Caki2 (cell line): Measurements from ENCODE around the gene NTMT1. TPM values are rescaled to one million over a fixed set of nuclear protein-coding genes. Genes with fewer than 3 reads are reported as not detected.
"Not testable (repeated sequence)": the region's sequence is repeated elsewhere in the genome, so short reads cannot be mapped to it uniquely, and the experiment has no call there.

Source experiments
- DNase-seq: peaks from one replicate; pipeline ENCODE4 v3.0.0-alpha.2; 2015; ENCODE audit warnings: low read depth
- in situ Hi-C: cut with HindIII; loops from 2 replicates; pipeline ENCODE4 v1.10.0; 2016; ENCODE audit warnings: low sequenced_read_pairs, low pct_unique_long_range_greater_than_20kb, mixed read lengths
- total RNA-seq: library from RNA; depleted of rRNA; stranded (reverse); fragments of >200 nt; shearing (Covaris generic); gene quantifications from 2 replicates; pipeline ENCODE4 v1.2.3, GENCODE V29; 2014; ENCODE audit warnings: low replicate concordance; rRNA removed

The NTMT1 gene, protein sequence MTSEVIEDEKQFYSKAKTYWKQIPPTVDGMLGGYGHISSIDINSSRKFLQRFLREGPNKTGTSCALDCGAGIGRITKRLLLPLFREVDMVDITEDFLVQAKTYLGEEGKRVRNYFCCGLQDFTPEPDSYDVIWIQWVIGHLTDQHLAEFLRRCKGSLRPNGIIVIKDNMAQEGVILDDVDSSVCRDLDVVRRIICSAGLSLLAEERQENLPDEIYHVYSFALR
- total RNA-seq, result 67.2 and 70.5 TPM in 2 replicates

DNA sequence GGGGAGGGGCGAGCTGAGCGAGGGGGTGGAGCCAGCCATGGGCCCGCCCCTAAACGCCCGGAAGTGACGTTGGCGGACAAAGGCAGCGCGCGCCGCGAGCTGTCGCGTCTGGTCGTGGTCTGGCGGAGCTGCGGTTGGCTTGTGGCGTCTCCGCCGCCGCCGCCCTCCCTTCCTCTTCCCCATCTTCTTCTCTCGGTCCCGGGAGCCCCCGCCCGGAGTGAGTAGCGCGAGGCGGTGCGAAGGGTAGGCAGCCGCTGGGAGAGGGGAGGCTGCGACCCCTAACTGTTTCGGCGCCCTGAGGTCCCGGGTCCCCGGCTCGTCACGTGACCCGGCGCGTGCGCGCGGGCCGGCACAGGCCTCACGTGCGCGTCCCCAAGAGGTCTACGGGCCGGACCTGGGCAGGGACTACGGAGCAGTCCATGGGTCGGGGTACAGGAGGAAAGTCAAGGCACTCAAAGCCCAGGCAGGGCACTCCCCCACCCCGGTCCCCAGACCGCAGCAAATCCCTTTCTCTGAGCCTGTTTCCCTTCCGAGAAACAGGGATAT, at the start of gene NTMT1:
Gene NTMT1, plus strand, starts transcription at position 85 of the 546 bp plus-strand sequence. CDS start 6,541 bp downstream, outside the sequence.
- peak; percentile 85 for DNase-seq
- in situ Hi-C loops, result no loop called here

DNA sequence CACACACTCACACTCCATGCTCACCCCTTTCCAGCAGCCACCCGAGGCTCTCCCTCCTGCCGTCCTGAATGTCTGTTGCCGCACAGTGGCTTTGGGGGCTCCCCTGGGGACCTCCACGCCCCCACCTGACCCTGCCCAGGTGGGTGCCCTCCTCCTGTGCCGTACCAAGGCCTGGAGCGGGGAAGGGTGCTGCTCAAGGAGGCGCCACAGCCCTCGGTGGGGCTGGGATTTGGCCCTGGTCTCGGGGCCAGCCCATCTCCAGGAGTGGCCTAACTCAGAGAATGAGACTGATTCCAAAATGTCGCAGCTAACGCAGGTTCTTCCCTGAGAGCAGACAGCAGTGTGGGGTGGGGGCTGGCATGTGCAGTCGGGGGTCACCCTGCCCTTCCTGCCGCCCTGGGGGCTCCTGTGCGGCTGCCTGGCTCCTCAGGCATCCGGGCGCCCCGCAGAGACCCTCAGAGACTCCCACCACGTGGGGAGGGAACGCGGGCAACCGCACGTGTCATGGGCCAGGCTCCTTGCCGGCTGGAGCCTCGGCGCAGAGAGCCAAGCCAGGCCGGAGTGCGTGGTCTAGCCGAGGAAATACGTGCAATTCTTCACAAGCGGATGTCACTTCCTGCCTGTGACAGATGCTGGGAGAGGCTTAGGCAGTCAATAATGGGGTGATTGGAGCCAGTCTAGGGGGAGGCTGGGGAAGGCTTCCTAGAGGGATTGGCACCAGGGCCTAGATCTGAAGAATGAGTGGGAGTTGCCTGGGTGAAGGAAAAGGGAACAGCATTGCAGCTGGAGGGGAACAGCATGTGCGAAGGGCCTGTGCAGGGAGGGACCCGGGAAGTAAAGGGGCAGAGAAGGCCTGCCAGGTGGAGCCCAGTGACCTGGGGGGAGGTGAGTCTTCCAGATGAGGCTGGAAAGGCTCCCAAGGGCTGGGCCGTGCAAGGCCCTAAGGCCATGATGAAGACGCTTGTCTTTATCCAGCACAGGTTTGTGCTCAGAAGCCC, 49.1 kb upstream of the NTMT1 start:
- in situ Hi-C loops, result no loop called here
- DNase-seq, result no peak

DNA sequence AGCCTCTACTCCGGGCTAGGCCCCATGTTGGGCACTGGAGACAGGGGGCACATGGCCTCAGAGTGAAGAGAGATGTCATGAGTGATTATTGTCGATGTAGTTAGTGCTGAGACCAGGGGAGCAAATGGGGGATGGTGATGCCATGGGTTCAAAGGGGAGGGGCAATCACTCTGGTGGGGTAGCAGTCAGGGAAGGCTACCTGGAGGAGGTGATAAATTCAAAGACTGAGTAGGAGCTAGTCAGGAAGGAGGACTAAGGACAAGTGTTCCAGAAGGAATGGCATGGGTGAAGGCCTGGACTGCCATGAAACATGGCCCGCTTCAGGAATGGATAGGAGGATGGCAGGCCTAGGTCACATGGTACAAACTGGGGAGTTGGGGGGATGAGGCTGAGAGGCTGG, 46.7 kb upstream of the NTMT1 start:
- DNase-seq, result no peak

DNA sequence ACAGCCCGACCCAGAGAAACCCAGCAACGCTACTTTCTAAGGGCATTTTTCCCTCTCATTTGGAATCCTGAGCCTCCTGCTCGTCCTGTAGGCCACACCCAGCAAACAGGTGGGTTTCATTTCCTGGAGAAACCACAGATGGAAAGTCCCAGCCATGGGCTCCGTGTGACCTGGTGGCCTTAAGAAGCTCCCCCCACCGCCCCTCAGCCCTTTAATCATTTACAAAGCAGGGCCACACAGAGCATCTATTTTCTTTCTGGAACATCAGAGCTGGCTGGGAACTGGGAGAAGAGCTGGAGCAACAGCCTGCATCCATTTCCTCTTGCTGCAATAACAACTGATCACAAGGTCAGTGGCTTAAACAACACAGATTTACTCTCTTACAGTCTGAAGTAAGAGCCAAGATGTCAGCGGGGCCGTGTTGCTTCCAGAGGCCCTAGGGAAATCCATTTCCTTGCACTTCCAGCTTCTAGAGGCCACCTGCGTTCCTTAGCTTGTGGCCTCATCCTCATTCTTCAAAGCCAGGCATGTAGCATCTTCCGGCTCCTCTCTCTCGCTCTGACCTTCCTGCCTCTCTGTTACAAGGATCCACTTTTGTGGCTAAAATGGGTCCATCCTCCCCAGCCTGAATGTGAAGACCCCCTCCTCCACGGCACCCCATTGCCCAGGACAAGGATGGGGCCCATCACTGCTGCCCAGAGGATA, 45.6 kb upstream of the NTMT1 start:
- in situ Hi-C loops, result no loop called here
- peak; percentile 91 for DNase-seq

More for the DNA sequence above, 46.7 kb upstream of the NTMT1 start:
- in situ Hi-C loops, result no loop called here

DNA sequence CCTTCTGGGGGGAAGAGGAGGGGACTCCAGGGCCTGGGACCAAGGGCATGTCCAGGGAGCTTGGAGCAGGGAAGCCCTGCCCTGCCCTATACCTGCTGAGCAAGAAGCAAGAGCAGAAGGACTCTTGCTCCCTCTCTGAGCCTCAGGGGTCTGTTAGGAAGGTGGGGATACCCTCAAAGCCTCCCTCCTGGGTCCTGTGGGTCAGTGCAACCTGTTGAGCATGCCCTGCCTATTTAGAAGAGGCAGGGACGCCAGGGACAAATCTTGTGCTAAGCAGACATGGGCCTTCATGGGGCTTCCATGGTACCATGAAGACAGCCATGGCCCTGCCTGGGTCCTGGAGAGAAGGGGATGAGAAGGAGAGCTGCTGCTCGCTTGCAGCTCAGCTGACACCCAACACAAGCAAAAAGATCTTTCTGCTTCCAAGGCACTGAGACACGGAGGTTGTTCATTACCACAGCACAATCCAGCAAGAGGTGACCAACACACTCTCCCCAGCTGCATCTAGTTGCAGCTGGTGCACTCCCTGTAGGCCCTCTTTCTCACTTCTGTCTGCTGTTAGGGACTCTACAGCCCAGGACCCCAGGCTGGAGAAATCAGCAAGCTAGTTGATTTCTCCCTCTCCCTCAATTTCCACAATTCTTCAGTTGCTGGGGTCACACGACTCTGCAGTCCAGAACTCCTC, 44.3 kb upstream of the NTMT1 start:
- no peak for DNase-seq
- in situ Hi-C loops, result no loop called here

DNA sequence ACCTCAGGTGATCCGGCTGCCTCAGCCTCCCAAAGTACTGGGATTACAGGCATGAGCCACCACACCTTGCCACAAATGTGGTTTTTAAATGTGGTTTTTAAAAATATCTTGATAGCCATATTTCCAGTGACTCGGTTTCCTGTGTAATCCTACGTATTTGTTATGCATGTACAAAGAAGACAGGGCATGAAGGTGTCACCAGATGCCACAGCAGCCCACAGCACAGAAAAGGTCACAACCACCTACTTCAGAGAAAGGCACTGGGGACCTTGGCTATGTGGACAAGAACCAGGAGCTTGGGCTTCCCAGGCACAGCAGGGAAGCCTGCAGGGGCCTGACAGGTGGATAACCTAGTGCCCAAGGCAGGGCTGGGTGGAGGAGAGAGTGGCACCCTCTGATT, 43.1 kb upstream of the NTMT1 start:
- in situ Hi-C loops, result no loop called here

DNA sequence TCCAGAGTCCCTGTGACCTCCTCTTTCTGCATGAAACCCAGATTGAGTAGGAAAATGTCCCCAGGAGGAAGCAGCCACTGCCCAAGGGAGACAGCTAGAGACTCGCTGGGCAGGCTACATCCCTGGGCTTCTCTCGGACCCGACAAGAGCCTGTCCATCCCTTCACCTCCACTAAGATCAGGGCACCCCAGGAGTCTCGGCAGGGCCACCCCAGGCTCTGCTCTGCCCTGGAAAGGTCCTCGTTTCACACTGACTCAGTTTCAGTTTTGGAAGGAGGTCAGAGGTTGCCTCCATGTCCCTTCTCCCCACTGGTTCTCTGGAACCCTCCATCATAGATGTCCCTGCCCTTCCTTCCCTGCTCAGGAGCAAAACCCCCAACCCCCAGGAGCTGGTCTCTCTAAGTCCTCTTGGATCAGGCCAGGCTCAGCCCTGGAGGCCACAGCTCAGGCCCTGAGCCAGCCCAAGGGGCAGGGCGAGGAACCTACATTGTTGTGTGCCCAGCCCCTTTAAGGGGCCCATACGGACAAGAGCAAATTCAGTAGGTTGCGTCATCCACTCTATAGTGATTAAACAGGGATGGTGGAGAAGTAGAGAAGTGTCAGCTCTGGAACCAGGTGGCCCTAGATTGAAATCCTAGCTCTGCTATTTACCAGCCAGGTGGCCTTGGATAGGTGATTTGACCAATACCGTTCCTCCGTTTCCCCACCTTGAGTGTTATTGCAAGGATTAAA, 42.5 kb upstream of the NTMT1 start:
- DNase-seq, result no peak
- in situ Hi-C loops, result no loop called here

More for the DNA sequence above, 43.1 kb upstream of the NTMT1 start:
- no peak for DNase-seq

DNA sequence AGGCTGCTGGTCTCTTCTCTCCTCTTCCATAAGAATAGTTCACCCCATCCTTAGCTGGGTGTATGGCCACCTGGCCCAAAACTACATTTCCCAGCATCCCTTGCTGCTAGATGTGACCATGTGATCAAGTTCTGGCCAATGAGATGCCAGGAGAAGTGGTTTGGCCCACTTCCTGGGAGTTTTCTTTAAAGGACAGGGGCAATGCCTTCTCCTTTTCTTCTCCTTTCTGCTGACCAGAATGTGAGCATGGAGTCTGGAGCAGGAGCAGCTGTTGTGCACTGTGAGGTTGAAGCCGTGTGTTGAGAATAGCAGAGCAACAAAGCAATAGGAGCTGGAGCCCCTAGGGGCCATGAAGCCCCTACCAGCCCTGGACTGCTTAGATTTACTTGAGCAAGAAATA, 41.8 kb upstream of the NTMT1 start:
- peak; percentile 61 for DNase-seq
- in situ Hi-C loops, result no loop called here

DNA sequence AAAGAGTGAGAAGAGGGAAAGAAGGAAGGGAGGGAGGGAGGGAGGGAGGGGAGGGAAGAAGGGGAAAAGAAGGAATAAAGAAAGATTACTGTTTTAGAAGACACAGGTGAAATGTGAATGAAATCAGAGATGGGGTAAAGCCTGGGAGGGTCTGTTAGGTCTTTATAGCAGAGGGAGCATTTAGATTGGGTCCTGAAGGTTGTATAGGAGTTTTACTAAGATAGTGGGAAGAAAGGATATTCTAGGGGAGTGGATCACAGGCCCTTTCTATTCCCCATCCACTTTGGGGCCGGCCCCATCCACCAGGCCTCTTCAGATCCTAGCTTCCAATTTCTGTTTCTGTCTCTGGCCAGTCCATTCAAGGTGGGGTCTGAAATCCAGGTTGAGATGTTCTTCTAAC, 40.6 kb upstream of the NTMT1 start:
- in situ Hi-C loops, result no loop called here
- no peak for DNase-seq

DNA sequence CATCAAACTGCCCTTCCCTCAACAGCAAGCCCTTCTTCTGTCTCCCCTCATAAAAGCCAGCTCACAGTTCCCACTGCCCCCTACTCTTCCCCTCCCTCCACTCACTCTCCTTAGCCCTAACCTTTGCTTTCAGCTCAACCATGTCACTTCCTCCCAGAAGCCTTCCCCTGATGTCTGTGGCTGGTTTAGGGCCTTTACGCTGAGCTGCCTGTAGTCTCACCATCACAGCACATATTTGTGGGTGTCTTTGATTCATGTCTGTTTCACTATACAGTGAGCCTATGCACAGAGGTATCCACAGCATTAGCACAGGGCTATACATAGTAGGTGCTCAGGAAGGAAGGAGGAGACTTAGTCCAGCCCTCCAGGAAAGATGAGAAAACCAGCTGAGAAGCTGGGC, 39.7 kb upstream of the NTMT1 start:
- no peak for DNase-seq
- in situ Hi-C loops, result no loop called here

DNA sequence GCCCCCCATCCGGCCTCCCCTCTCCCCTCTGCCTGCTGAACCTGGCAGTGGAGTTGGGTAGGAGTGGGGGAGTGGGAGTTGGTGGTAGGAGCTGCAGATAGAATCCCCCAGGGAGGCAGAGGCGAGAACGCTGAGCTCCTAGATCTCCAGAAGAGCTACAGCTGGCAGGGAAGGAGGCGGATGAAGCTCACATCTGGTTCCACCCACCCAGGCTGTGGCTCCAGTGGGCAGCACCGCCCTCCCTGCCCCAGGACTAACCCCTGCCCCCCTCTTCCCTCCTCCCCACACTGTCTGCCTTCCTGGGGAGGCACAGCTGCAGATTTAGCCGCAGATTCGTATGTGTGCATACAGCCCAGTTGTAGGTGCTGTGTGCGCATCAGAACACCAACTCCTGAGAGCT, 39.3 kb upstream of the NTMT1 start:
- DNase-seq, result no peak
- in situ Hi-C loops, result no loop called here

DNA sequence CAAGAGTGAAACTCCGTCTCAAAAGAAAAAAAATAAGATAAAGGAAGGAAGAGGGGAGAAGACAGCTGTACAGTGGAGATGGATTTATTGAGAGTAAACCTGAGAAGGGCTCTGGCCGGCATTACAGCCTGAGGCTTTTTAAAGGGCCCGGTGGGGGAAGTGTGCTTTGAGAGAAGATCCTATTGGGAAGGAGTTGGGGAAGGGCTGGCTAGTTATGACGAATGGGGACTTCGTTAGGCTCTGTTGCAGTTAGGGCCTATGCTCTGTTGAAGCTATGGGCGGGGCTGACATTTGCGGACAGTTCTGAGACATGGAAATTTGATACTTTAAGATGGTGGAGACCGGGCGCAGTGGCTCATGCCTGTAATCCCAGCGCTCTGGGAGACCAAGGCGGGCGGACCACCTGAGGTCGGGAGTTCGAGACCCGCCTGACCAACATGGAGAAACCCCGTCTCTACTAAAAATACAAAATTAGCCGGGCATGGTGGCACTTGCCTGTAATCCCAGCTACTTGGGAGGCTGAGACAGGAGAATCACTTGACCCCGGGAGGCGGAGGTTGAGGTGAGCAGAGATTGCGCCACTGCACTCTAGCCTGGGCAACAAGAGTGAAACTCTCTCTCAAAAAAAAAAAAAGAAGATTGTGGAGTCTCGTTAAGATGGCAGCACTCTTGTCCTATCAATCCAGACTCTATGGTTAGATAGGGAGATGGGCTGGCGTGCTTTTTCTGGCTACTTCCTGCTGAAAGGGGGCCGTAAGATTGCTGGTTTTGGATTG, 38.3 kb upstream of the NTMT1 start:
- no peak for DNase-seq
- in situ Hi-C loops, result no loop called here

DNA sequence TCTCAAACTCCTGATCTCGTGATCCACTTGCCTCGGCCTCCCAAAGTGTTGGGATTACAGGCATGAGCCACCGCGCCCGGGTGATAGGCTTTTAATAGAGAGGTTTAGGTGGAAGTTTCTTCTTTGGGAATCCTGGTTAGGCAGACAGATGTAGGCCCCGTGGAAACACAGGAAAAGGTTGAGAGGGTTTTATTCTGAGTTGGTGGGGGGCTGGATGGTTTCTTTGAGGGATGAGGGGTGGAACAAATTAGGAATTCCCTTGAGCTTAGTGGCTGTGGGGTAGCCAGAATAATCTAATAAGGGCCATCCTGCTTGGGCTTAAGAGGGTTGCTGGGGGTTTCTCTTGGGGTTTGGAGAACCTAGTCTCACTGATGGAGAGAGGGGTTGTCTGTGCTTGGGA, 35.5 kb upstream of the NTMT1 start:
- in situ Hi-C loops, result no loop called here
- DNase-seq, result no peak

DNA sequence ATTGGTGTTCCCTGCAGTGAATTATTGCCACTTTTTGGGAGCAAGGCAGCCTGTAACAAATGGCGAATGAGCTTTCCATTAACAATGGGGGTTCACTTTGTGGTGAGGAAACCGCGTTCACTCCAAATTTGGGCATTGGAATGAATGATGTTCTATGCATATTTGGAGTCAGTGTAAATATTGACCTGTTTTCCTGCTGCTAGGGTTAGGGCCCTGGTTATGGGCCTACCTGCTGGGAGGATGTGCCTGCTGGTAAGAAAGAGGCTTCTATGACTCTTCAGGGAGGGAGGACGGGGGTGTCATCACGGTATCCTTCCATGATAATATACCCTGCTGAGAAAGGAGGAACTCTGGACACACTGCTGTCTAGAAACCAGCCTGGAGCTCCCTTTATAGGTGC, 34.0 kb upstream of the NTMT1 start:
- in situ Hi-C loops, result no loop called here

DNA sequence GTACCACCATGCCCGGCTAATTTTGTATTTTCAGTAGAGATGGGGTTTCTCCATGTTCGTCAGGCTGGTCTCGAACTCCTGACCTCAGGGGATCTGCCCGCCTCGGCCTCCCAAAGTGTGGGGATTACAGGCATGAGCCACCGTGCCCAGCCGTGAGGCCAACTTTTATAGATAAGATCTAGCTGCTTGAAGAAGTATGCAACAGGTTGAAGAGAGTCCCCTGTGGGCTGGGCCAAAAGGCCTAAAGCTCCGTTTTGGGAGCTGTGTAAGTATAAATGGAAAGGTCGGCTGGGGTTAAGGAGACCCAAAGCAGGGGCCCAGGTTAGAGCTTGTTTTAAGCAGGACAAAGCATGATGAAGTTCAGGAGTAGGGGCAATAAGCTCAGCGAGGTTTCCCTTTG, 33.2 kb upstream of the NTMT1 start:
- DNase-seq, in situ Hi-C loops: not testable (repeated sequence)

More for the DNA sequence above, 34.0 kb upstream of the NTMT1 start:
- no peak for DNase-seq

DNA sequence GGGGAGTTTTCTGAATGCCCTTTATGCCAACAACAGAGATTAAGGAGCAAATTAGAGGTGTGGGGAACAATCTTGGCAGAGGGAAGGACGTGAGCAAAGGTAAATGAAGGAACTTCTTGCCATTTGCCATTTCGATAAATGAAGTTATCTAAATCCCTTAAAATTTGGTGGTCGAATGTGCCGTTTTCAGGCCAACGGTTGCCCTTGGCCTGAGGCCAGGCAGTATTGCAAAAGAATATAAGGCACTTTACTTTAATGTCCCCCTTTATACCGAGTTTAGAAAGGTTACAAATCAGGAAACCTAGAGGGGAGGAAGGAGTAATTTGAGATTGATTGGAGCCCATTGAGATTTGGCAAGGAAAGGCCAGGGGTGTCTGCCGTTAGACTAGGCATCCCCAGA, 31.3 kb upstream of the NTMT1 start:
- in situ Hi-C loops, result no loop called here
- no peak for DNase-seq

DNA sequence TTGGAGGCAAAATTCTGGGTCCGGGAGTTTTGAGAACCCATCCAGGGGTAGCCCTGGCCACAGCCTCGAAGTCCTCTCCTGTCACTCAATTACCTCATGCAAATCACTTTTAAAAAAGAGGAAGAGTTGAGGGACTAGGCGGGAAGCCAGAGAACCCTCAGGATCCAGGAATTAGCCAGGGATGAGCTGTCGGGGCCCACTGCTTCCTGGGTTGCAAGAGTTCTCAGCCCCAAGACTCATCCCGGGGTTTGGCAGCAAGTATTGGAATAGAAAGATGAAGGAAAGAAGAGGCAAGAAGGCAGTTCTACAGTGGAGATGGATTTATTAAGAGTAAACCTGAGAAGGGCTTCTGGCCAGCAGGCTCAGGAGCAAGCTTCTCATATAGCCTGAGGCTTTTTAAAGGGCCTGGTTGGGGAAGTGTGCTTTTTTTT, 30.6 kb upstream of the NTMT1 start:
- no peak for DNase-seq
- in situ Hi-C loops, result no loop called here
